Measurements from ENCODE around the gene RANBP10. TPM values are rescaled to one million over a fixed set of nuclear protein-coding genes. Genes with fewer than 3 reads are reported as not detected.

Gene RANBP10
- total and polyA plus RNA-seq, 2 experiments from 2014 or later: 9.0 to 13.6 TPM

- TF ChIP-seq REST (IDR thresholded peaks at IDR 0.05; ENCODE audit: unreplicated experiment) (no peak), ETS1 (IDR thresholded peaks at IDR 0.05) (no peak), ZNF114 (CRISPR knock-in tag; IDR thresholded peaks at IDR 0.05) (no peak), NANOG (IDR thresholded peaks at IDR 0.05; ENCODE audit: borderline replicate concordance) (no peak), CREB1 (CRISPR knock-in tag; IDR thresholded peaks at IDR 0.05; ENCODE audit: low read depth) (no peak), EZH2phosphoT487 (IDR thresholded peaks at IDR 0.05; ENCODE audit: unreplicated experiment) (no peak), ZNF331 (CRISPR knock-in tag; IDR thresholded peaks at IDR 0.05; ENCODE audit: low read depth) (no peak), POLR2AphosphoS5 (IDR thresholded peaks at IDR 0.05; ENCODE audit: low read depth) (no peak), STAT1 (IDR thresholded peaks at IDR 0.05; ENCODE audit: unreplicated experiment) (no peak), EZH2 (IDR thresholded peaks at IDR 0.05; ENCODE audit: low read depth, unreplicated experiment) (no peak), JUNB (IDR thresholded peaks at IDR 0.05; ENCODE audit: unreplicated experiment) (no peak), CTCF (conservative IDR thresholded peaks at IDR 0.05; ENCODE audit: low read depth in 2 of 2) (no peak)
Observed at GRCh38 chr16:67761924-67762323, 44.4 kb downstream of the RANBP10 start (continued).

- H3K79me2 ChIP-seq (replicated peaks; ENCODE audit: insufficient read depth): no peaks in the 10 kb centered on the region
- no peak overlapping the region for H3K27ac Mint-ChIP-seq
- no peak for TF ChIP-seq JUNB (IDR thresholded peaks at IDR 0.05; ENCODE audit: unreplicated experiment)
- no peak for TF ChIP-seq ETS1 (IDR thresholded peaks at IDR 0.05)
- TF ChIP-seq ZNF462 (CRISPR knock-in tag; IDR thresholded peaks at IDR 0.05): no peak
- TF ChIP-seq NANOG (IDR thresholded peaks at IDR 0.05; ENCODE audit: borderline replicate concordance): no peak
Observed at GRCh38 chr16:67760956-67761230, 45.5 kb downstream of the RANBP10 start.

More at GRCh38 chr16:67760956-67761230, 45.5 kb downstream of the RANBP10 start:
- Histone ChIP-seq H3K4me3 (no peak overlapping the region), H3K27ac (ENCODE audit: low read depth) (no peak overlapping the region), H4K20me1 (replicated peaks; ENCODE audit: insufficient read depth) (peaks cover 5% of the 10 kb centered on the region; the same call in 1 of the 2 replicates), H3K4me2 (no peak overlapping the region), H3K36me3 (ENCODE audit: insufficient read depth) (no peaks in the 10 kb centered on the region), H2AFZ (no peak overlapping the region), H3F3A (replicated peaks; ENCODE audit: low read depth) (no peaks in the 10 kb centered on the region), H3K4me1 (ENCODE audit: insufficient read depth) (no peaks in the 10 kb centered on the region), H3K27me3 (ENCODE audit: insufficient read depth) (no peaks in the 10 kb centered on the region), H3K9me2 (ENCODE audit: insufficient read depth) (no peaks in the 10 kb centered on the region)
- Mint-ChIP-seq H3K36me3 (ENCODE audit: low read depth) (no peaks in the 10 kb centered on the region), H3K4me3 (no peak overlapping the region), H3K27me3 (ENCODE audit: insufficient read depth, low read depth, poor library complexity) (no peaks in the 10 kb centered on the region), H3K4me1 (no peaks in the 10 kb centered on the region), H3K9me3 (no peaks in the 10 kb centered on the region)
- no peak for ATAC-seq
- DNase-seq (ENCODE audit: low spot score): no peak
